Activated CD8-positive, alpha-beta memory T cell treated with anti-CD3 and anti-CD28 coated beads for 4 hours (primary cell): Measurements from ENCODE around the gene BTBD19.
"Not testable (repeated sequence)": the region's sequence is repeated elsewhere in the genome, so short reads cannot be mapped to it uniquely, and the experiment has no call there.

ENCODE experiments used
- DNase-seq, 2 donors: peaks; one replicate each; pipeline ENCODE4 v3.0.0-alpha.2; 2020; ENCODE audit warnings: low read depth in 2 of 2

Gene BTBD19

GRCh38 chr1:44787506-44787905 lies 20.8 kb upstream of the BTBD19 start:
- no peak for DNase-seq

- no peak for DNase-seq
Observed at GRCh38 chr1:44788120-44788860, 20.0 kb upstream of the BTBD19 start, which contains the start of gene BEST4. Gene BEST4 (minus strand): TSS chr1:44788170. CDS start chr1:44787705, 465 bp downstream.

GRCh38 chr1:44790968-44791801 lies 17.1 kb upstream of the BTBD19 start:
- no peak for DNase-seq

GRCh38 chr1:44792736-44793502 lies 15.4 kb upstream of the BTBD19 start:
- no peak for DNase-seq

GRCh38 chr1:44797886-44798285 lies 10.4 kb upstream of the BTBD19 start:
- not testable (repeated sequence) for DNase-seq

- no peak for DNase-seq
Observed at GRCh38 chr1:44798481-44799365, 9.6 kb upstream of the BTBD19 start.

GRCh38 chr1:44799770-44800584 lies 8.3 kb upstream of the BTBD19 start, which contains the start of gene PLK3:
Gene PLK3 (plus strand): TSS chr1:44800377. CDS start chr1:44800464, 87 bp downstream.
- peak; percentile 96 to 97 for DNase-seq

GRCh38 chr1:44801491-44802305 lies 6.6 kb upstream of the BTBD19 start:
- DNase-seq: no peak

GRCh38 chr1:44802306-44803061 lies 5.8 kb upstream of the BTBD19 start:
- DNase-seq: no peak

- no peak for DNase-seq
Observed at GRCh38 chr1:44803062-44803311, 5.3 kb upstream of the BTBD19 start.

- DNase-seq: no peak
Observed at GRCh38 chr1:44803312-44804095, 4.8 kb upstream of the BTBD19 start.

GRCh38 chr1:44805311-44806024 lies 2.9 kb upstream of the BTBD19 start:
- no peak for DNase-seq

- no peak for DNase-seq
Observed at GRCh38 chr1:44806025-44806703, 2.2 kb upstream of the BTBD19 start.

GRCh38 chr1:44806704-44807363 lies 1.5 kb upstream of the BTBD19 start, which contains the start of gene DYNLT4:
Gene DYNLT4 (minus strand): TSS chr1:44807351. CDS start chr1:44806668, 683 bp downstream.
- DNase-seq: no peak

GRCh38 chr1:44807364-44808062 lies 810 bp upstream of the BTBD19 start:
- DNase-seq: peak; percentile 74 to 83
